H1 (cell line): ENCODE measurements around the gene EXOSC10. TPM values are rescaled to one million over a fixed set of nuclear protein-coding genes. Genes with fewer than 3 reads are reported as not detected.
A peak's percentile ranks its signal among the peaks of the same experiment; 100 is the strongest.

Experiments used
- BCL11A ChIP-seq, 2 experiments: IDR thresholded peaks; one replicate each; pipeline ENCODE4 v1.6.1; 2011; ENCODE audit warnings: low read depth in 2 of 2, low read length in 2 of 2, mild to moderate bottlenecking in 2 of 2
- CTCF ChIP-seq, 3 experiments: IDR thresholded peaks; 1 replicate in 2 of 3; 2 replicates in 1 of 3; pipeline versions ENCODE4 v1.5.1 to v1.6.1; 2011; ENCODE audit warnings: low read length in 3 of 3, mild to moderate bottlenecking in 3 of 3, inconsistent platforms in 2 of 3, low read depth in 1 of 3, moderate library complexity in 1 of 3; ENCODE audit not compliant: insufficient read depth in 1 of 3; ENCODE audit errors: control extremely low read depth in 1 of 3
- EGR1 ChIP-seq: IDR thresholded peaks from 2 replicates; pipeline ENCODE4 v1.6.1; 2011; ENCODE audit warnings: low read depth, low read length, borderline replicate concordance
- FOSL1 ChIP-seq: IDR thresholded peaks from 2 replicates; pipeline ENCODE4 v1.6.1; 2011; ENCODE audit warnings: mild to moderate bottlenecking, low read depth, low read length, moderate library complexity; ENCODE audit not compliant: insufficient read depth
- HDAC2 ChIP-seq, 2 experiments: fragments of 300-600 bp in 1 of 2; sonication (generic) in 1 of 2; IDR thresholded peaks; 2 replicates each; pipeline ENCODE4 v1.6.1; 2011 to 2012; ENCODE audit warnings: low read depth in 2 of 2, low read length in 2 of 2, mild to moderate bottlenecking in 2 of 2, moderate library complexity in 2 of 2, borderline replicate concordance in 1 of 2, inconsistent platforms in 1 of 2
- KDM4A ChIP-seq: IDR thresholded peaks from one replicate; pipeline ENCODE4 v1.7.1; 2012; ENCODE audit warnings: low read depth, mild to moderate bottlenecking, moderate library complexity, low read length, inconsistent platforms; ENCODE audit not compliant: severe bottlenecking
- MAX ChIP-seq: IDR thresholded peaks from 2 replicates; pipeline ENCODE4 v1.6.1; 2012; ENCODE audit warnings: inconsistent platforms
- PHF8 ChIP-seq: fragments of 200-600 bp; sonication (generic); conservative IDR thresholded peaks from 2 replicates; pipeline ENCODE4 v1.7.1; 2012; ENCODE audit warnings: low read depth, mild to moderate bottlenecking, inconsistent platforms, low read length, moderate library complexity
- POLR2A ChIP-seq, 2 experiments: IDR thresholded peaks; 1 replicate in 1 of 2; 2 replicates in 1 of 2; pipeline ENCODE4 v1.6.1; 2011; ENCODE audit warnings: low read depth in 2 of 2, low read length in 2 of 2, mild to moderate bottlenecking in 2 of 2; ENCODE audit errors: control extremely low read depth in 1 of 2
- RBBP5 ChIP-seq: IDR thresholded peaks from 2 replicates; pipeline ENCODE4 v1.7.1; 2012; ENCODE audit warnings: low read depth, mild to moderate bottlenecking, inconsistent platforms, low read length, moderate library complexity, borderline replicate concordance
- SP1 ChIP-seq: IDR thresholded peaks from 2 replicates; pipeline ENCODE4 v1.6.1; 2011; ENCODE audit warnings: low read depth, low read length
- SP2 ChIP-seq: IDR thresholded peaks from 2 replicates; pipeline ENCODE4 v1.6.1; 2012; ENCODE audit warnings: mild to moderate bottlenecking, low read length, inconsistent platforms
- SUZ12 ChIP-seq: fragments of 200-600 bp; sonication (generic); IDR thresholded peaks from 2 replicates; pipeline ENCODE4 v1.6.1; 2012; ENCODE audit warnings: mild to moderate bottlenecking, inconsistent platforms, low read length, moderate library complexity, mixed read lengths
- polyA plus RNA-seq, 7 experiments: library from polyadenylated mRNA; depleted of rRNA in 3 of 7; stranded (reverse) in 5 of 7; unstranded in 2 of 7; fragments of >200 nt in 5 of 7; fragments of 200-250 nt in 2 of 7; gene quantifications; 1 replicate in 5 of 7; 2 replicates in 1 of 7; 4 replicates in 1 of 7; pipeline versions ENCODE4 v1.2.1 to v1.2.3, GENCODE V29; 2011 to 2013; ENCODE audit warnings: missing spikeins in 2 of 7, mixed read lengths in 2 of 7
- total RNA-seq: library from RNA; stranded (reverse); fragmentation: NEBNext Ultra II Directional; extraction: Animal tissue kit (Norgen Biotek cat#: 25700); gene quantifications from 2 replicates; pipeline ENCODE4 v1.2.1, GENCODE V29; 2021

EXOSC10 gene
- total and polyA plus RNA-seq, 2 of the 8 experiments (the other 6 are each of a cell fraction or from before 2014, with no cell fraction given), result 57.9 to 86.1 TPM

DNA sequence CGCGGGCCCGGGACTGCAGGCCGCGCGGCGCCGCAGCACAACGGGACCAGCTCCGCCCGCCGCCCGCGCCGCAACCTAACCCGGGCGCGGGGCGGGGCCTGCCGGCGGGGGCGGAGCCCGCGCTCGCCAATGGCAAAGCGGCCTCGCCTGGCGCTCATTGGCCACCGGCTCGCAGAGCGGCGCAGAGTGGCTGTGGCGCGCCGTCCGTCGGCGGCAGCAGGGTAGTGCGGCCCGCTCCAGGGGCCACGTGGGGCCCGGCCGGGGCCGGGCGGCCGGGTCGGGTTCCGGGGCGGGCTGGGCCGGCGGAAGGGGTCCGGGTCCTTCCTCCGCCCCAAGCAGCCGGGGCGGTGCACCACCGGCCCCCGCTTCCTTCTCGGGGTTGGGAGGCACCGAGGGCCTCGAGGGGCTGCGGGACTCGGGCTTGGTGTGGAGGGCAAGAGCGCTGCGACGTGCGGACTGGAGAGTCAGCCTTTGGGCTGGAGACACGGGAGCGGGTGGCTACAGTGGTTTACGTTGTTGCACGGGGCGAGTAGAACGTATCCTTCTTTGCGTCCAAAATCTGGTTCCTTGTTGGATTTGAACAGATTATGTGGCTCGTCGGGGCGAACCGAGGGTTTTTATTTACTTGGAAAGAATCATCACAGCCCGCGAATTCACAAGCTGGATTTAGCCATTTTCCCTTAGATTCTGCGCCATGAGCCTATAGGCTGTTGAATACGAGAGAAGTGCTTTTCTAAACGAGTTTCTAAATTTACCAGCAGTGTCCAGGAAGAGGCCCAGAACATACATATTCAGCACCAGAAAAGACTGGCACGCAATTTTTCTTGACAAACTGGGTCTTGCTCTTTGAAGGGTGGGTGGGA, 39.5 kb downstream of the EXOSC10 start, which contains the start of gene SRM (continued):
- no peak for TF ChIP-seq SUZ12
- TF ChIP-seq POLR2A (IDR thresholded peaks at IDR 0.05; ENCODE audit: control extremely low read depth in 1 of 2, low read depth in 2 of 2, low read length in 2 of 2), result peak in 1 of 2 experiments; percentile 18; a peak in 1 of 3 replicates
- TF ChIP-seq RBBP5, result peak; percentile 35; the same call in 1 of the 2 replicates
- peak; percentile 22 for TF ChIP-seq KDM4A
- TF ChIP-seq EGR1, result no peak
- 0 out of 4 replicates have a peak, but pooled peaks of 1 of the 2 experiments have one; percentile 20 for TF ChIP-seq HDAC2 (IDR thresholded peaks at IDR 0.05; ENCODE audit: borderline replicate concordance in 1 of 2, low read depth in 2 of 2, low read length in 2 of 2)
- TF ChIP-seq SP2, result peak; percentile 11; the same call in 1 of the 2 replicates
- no peak for TF ChIP-seq FOSL1
- no peak for TF ChIP-seq BCL11A (IDR thresholded peaks at IDR 0.05; ENCODE audit: low read depth in 2 of 2, low read length in 2 of 2)
- TF ChIP-seq CTCF (IDR thresholded peaks at IDR 0.05; ENCODE audit: control extremely low read depth in 1 of 3, insufficient read depth in 1 of 3, low read depth in 1 of 3, low read length in 3 of 3), result peak in 2 of 3 experiments; percentile 35 to 43; a peak in 3 of 4 replicates
- peak; percentile 89 for TF ChIP-seq PHF8
- peak; percentile 74 for TF ChIP-seq MAX
- peak; percentile 80; the same call in 1 of the 2 replicates for TF ChIP-seq SP1
- TF ChIP-seq, all 59 proteins: peak for 16
